ENCODE results near the gene ACBD6.
"Not testable (repeated sequence)": the region's sequence is repeated elsewhere in the genome, so short reads cannot be mapped to it uniquely, and the experiment has no call there.

The ACBD6 gene

DNA sequence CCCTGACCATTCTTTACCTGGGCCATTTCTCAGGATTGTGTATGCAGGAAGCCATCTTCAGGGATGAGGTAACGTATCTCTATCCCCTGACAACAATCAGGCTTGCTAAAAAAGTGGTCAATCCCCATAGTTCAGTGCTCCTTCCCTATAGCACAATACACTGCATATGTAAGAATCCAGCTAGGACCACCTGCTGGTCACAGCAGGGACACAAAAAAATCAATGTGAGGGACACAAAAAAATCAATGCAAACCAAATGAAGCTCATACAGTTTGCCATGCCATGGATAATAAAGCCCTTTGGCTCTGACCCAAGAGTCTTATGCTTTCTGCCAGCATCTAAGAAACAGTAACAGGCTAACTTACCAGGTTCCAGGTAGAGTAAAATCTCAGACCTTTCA is 16.3 kb downstream of the ACBD6 start:
- DNase-seq: no peak

- no peak for DNase-seq
Observed at GRCh38 chr1:180484490-180484889, 17.9 kb downstream of the ACBD6 start.

- DNase-seq: no peak
Observed at GRCh38 chr1:180482425-180483275, 19.7 kb downstream of the ACBD6 start.

GRCh38 chr1:180470031-180470430 is 32.3 kb downstream of the ACBD6 start:
- DNase-seq: no peak

GRCh38 chr1:180468311-180468710 is 34.1 kb downstream of the ACBD6 start:
- DNase-seq: no peak

DNA sequence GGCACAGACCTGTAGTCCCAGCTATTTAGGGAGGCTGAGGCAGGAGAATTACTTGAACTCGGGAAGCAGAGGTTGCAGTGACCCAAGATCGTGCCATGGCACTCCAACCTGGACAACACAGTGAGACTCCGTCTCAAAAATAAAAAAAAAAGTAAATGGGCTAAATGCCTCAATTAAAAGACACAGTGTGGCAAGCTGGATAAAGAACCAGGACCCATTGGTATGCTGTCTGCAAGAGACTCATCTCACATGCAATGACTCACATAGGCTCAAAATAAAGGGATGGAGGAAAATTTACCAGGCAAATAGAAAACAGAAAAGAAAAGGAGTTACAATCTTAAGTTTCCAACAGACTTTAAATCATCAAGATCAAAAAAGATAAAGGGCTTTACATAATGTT is 40.3 kb downstream of the ACBD6 start:
- DNase-seq: no peak

DNA sequence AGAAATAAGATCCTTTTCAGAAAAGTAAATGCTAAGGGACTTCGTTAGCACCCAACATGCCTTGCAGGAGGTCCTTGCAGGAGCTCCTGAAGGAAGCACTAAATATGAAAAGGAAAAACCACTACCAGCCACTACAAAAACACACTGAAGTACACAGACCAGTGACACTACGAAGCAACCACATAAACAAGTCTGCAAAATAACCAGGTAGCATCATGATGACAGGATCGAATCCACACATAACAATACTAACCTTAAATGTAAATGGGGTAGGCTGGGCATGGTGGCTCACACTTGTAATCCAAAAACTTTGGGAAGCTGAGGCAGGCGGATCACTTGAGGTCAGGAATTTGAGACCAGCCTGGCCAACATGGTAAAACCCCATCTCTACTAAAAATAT is 40.7 kb downstream of the ACBD6 start:
- DNase-seq: not testable (repeated sequence)

DNA sequence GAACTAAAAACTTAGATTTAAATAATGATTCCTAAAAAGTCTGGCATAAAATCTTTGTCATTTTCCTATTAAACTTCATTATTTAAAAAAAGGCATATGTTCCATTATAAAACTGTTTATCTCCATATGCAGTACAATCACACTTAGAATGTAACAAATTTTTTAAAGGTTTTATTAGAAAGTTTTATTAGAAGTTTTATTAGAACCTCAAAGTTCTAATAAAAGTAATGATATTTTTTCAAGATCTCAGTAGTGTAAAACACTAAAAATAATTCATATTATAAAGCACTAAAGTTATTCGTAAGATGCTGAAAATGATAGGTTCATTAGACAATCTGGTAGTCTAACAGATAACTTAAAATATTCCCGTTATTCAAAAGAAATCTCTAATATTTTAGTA is 43.6 kb downstream of the ACBD6 start:
- DNase-seq: no peak

DNA sequence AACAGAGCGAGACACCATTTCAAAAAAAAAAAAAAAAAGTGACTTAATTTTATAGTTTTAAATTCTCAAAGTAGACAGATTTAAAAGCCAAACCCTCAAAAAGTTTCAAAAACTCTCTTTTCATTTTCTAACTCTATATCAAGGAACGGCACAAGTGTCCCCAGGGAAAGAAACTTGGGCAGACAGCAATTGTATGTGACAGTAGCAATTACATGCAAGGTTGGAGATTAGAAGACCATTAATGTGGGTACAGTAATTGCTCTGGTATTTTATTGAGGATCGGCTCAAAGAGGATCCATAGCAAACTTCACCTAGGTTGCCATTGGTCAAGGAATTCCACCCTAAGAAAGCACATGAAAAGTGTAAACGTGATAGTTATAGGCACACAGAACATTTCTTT is 46.2 kb downstream of the ACBD6 start:
- no peak for DNase-seq

DNA sequence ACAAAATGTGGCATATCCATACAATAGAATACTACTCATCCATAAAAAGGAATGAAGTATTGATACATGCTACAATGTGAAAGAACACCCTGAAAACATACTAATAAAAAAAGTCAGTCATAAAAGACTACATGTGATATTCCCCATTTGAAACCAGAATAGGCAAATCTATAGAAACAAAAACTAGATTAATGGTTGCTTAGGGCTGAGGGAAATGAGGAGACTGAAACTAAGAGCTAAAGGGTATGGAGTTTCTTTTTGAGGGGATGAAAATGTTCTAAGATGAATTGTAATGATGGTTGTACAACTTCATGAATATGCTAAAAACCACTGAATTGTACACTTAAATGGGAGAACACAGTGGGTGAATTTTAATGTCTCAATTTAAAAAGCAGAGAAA is 50.9 kb downstream of the ACBD6 start:
- no peak for DNase-seq

DNA sequence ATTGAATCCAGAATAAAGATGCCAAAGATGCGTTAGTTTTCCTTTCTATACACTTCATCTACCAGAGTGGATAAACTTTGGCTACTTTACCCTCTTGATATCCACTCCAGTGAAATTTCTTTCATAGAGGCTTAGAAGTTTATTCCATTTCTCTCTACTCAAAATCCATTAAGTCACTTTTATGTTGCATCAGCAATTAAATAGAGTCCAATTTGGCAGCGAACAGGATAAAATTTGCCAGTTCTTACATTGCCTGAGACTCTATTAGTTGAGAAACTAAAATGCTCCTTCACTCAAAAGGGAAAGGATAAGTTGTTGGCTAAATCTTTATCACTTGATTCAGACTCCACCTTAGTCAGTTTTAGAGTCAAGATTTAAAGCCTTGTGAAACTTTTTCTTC is 57.9 kb downstream of the ACBD6 start:
- no peak for DNase-seq

GRCh38 chr1:180440335-180440734 is 62.0 kb downstream of the ACBD6 start:
- no peak for DNase-seq

- DNase-seq: no peak
Observed at GRCh38 chr1:180435566-180435965, 66.8 kb downstream of the ACBD6 start.

GRCh38 chr1:180433873-180434272 is 68.5 kb downstream of the ACBD6 start:
- DNase-seq: no peak

DNA sequence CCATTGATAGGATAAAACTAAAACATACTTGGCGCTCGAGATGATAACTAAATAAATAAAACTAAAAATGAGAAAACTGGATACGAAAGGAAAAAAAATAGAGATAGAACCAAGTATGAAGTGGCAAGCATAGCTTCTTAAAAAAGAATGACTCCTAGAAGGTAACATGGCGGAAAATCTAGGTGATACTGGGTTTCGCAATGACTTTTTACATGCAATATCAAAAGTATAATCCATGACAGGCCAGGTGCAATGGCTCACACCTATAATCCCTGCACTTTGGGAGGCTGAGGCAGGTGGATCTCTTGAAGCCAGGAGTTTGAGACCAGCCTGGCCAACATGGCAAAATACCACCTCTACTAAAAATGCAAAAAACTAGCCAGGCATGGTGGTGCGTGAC is 70.7 kb downstream of the ACBD6 start:
- DNase-seq: no peak

GRCh38 chr1:180428782-180429695 is 73.3 kb downstream of the ACBD6 start:
- DNase-seq: no peak

DNA sequence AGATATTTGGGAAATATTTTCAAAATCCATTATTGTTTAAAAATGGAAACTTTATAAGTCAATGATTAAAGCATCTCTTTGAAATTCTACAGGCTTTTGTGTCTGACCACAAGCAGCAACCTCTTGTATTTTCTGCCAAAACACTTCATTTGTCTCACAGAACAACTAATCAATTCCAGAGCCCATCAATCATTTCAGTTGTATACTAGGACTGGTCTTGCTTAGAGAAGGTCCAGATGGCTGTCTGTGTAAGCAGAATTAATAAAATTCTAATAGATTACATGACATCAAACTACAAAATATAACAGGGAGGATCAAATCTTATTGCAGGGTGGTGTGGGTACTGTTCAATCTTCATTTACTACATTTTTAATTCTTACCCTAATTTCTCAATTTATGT is 76.4 kb downstream of the ACBD6 start:
- no peak for DNase-seq

DNA sequence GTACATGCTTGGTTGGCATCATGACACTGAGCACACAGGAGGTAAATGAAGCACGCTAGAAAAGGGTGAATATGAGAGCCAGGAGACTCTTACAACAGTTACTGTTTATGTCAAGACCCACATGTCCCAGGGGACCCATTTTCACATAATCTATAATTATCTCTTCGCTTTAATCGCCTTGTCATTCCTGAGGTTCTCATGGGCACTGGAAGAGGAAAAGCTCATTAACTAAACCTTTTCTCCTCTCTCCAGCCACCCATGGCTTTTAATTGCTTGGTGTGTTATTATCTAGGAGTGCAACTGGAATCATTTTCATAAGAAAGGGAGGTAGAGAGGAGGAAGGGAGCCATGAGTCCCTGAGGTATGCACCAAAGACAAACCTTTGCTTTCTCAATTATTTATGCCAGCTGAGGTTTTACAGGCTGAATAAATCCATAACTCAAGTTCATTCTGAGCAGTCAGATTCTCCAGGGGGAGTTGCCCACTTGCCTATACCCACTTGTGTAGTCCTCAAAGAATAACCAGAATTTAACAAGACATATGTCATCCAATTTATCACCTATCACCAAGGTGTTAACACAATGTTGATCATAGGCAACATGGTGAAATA is 77.4 kb downstream of the ACBD6 start:
- no peak for DNase-seq

DNA sequence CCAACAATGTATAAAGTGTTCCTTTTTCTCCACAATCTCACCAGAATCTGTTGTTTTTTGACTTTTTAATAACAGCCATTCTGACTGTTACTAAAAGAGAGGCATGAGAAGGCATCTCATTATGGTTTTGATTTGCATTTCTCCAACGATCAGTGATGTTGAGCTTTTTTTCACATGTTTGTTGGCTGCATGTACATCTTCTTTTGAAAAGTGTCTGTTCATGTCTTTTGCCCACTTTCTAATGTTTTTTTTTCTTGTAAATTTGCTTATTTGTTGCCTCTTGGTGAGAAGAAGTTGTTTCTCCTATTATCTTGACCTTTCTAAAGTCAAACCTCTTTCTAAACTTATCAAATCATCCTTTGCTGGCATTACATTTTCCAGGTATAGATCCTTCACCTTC is 80.8 kb downstream of the ACBD6 start:
- no peak for DNase-seq

DNA sequence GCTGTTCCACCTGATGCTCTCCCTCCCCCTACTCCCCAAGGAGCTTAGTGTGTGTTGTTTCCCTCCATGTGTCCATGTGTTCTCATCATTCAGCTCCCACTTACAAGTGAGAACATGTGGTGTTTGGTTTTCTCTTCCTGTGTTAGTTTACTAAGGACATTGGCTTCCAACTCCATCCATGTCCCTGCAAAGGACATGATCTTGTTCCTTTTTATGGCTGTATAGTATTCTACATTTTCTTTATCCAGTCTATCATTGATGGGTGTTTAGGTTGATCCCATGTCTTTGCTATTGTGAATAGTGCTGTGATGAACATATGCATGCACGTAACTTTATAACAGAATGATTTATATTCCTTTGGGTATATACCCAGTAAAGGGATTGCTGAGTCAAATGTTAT is 81.2 kb downstream of the ACBD6 start:
- not testable (repeated sequence) for DNase-seq

GRCh38 chr1:180415985-180416633 is 86.3 kb downstream of the ACBD6 start:
- no peak for DNase-seq

DNA sequence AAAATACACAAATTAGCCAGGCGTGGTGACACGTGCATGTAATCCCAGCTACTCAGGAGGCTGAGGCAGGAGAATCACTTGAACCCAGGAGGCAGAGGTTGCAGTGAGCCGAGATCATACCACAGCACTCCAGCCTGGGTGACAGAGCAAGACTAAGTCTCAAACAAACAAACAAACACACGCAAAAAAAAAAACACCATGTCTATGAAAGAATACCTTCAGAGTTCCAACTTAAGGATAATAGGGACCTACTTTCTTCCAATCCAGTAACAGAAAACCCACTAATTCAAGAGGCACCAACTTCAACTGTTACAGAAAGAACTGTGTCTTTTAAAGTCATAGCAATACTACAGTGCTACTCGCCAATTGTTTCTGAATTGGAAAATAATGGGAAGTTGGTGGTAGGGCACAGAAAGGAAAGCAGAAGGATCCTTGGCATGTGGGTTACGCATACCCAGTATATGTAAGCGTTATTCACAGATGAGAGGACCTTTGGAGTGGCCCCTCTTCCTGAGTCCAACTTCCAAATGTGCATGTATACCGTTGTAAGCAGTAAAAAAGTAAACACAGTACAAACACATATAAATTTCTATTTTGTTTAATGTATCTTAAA is 87.0 kb downstream of the ACBD6 start:
- no peak for DNase-seq

GRCh38 chr1:180412583-180412982 is 89.8 kb downstream of the ACBD6 start:
- no peak for DNase-seq

Data from activated effector memory CD4-positive, alpha-beta T cell treated with anti-CD3 and anti-CD28 coated beads, Interleukin-2, amount 50 U/mL, for 16 hours (primary cell).